ENCODE data around the gene MAP2K5. TPM values are rescaled to one million over a fixed set of nuclear protein-coding genes. Genes with fewer than 3 reads are reported as not detected.

MAP2K5 gene
- total and polyA plus RNA-seq, 9 of the 15 experiments (the other 6 are each of a cell fraction or from before 2014, with no cell fraction given): 0.41 to 16.5 (median 7.5) TPM

DNA sequence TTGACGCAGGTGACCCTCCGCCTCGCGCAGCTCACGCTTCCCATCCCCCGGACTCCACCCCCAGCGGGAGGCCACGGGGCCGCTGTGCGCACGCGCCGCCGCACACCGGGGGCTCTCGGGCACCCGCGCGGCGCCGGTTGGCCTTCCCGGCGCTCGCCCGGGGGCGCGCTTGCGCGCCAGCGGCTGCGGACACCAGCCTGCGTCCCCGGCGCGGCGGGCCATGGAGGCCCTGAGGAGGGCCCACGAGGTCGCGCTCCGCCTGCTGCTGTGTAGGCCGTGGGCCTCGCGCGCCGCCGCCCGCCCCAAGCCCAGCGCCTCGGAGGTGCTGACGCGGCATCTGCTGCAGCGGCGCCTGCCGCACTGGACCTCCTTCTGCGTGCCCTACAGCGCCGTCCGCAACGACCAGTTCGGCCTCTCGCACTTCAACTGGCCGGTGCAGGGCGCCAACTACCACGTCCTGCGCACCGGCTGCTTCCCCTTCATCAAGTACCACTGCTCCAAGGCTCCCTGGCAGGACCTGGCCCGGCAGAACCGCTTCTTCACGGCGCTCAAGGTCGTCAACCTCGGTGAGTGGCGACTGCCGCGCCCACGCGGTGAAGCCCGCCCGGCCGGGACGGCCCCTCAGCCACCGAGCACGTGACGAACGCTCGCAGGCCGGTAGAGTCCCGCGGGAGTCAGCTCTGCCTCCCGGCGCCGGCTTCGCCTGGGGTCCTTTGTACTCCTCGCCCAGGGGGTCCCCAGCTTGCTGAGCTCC lies 21.3 kb upstream of the MAP2K5 start, which contains the start of gene C15orf61 (continued):
- peak; percentile 84 for TF ChIP-seq TFAP4 (CRISPR knock-in tag; IDR thresholded peaks at IDR 0.05; ENCODE audit: borderline replicate concordance)
- 0 out of 2 replicates have a peak, but pooled peaks have one; percentile 13 for TF ChIP-seq SMARCA4 (IDR thresholded peaks at IDR 0.05)
- no peak for TF ChIP-seq HINFP (tag; conservative IDR thresholded peaks at IDR 0.05; ENCODE audit: low read depth)
- TF ChIP-seq, protein P1, sequence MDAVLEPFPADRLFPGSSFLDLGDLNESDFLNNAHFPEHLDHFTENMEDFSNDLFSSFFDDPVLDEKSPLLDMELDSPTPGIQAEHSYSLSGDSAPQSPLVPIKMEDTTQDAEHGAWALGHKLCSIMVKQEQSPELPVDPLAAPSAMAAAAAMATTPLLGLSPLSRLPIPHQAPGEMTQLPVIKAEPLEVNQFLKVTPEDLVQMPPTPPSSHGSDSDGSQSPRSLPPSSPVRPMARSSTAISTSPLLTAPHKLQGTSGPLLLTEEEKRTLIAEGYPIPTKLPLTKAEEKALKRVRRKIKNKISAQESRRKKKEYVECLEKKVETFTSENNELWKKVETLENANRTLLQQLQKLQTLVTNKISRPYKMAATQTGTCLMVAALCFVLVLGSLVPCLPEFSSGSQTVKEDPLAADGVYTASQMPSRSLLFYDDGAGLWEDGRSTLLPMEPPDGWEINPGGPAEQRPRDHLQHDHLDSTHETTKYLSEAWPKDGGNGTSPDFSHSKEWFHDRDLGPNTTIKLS (IDR thresholded peaks at IDR 0.05; ENCODE audit: borderline replicate concordance, low read depth): peak; percentile 94
- no peak for TF ChIP-seq NCOA1 (IDR thresholded peaks at IDR 0.05; ENCODE audit: low read depth)
- TF ChIP-seq PHF21A (IDR thresholded peaks at IDR 0.05; ENCODE audit: borderline replicate concordance, low read depth): no peak
- TF ChIP-seq CC2D1A (IDR thresholded peaks at IDR 0.05): 0 out of 2 replicates have a peak, but pooled peaks have one; percentile 24
- no peak for TF ChIP-seq ZNF41 (CRISPR knock-in tag; conservative IDR thresholded peaks at IDR 0.05)
- TF ChIP-seq ZNF316 (IDR thresholded peaks at IDR 0.05): peak; percentile 89
- TF ChIP-seq SMARCB1 (IDR thresholded peaks at IDR 0.05; ENCODE audit: insufficient read length, low read depth): no peak
- TF ChIP-seq ZNF830 (CRISPR knock-in tag; IDR thresholded peaks at IDR 0.05): 0 out of 2 replicates have a peak, but pooled peaks have one; percentile 24
- TF ChIP-seq, protein P2, sequence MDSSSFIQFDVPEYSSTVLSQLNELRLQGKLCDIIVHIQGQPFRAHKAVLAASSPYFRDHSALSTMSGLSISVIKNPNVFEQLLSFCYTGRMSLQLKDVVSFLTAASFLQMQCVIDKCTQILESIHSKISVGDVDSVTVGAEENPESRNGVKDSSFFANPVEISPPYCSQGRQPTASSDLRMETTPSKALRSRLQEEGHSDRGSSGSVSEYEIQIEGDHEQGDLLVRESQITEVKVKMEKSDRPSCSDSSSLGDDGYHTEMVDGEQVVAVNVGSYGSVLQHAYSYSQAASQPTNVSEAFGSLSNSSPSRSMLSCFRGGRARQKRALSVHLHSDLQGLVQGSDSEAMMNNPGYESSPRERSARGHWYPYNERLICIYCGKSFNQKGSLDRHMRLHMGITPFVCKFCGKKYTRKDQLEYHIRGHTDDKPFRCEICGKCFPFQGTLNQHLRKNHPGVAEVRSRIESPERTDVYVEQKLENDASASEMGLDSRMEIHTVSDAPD (CRISPR knock-in tag; IDR thresholded peaks at IDR 0.05): no peak
- peak; percentile 99 for TF ChIP-seq KAT7 (CRISPR knock-in tag; IDR thresholded peaks at IDR 0.05; ENCODE audit: borderline replicate concordance)
- TF ChIP-seq E2F3 (CRISPR knock-in tag; IDR thresholded peaks at IDR 0.05): peak; percentile 54; the same call in 1 of the 2 replicates
- TF ChIP-seq, protein P3, sequence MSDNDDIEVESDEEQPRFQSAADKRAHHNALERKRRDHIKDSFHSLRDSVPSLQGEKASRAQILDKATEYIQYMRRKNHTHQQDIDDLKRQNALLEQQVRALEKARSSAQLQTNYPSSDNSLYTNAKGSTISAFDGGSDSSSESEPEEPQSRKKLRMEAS (CRISPR knock-in tag; IDR thresholded peaks at IDR 0.05): peak; percentile 98
